A673 (cell line): ENCODE results near the gene PAGR1.

Experiments
- EZH2 ChIP-seq: fragments of 200-600 bp; sonication (generic); IDR thresholded peaks from 2 replicates; pipeline ENCODE4 v1.6.1; 2017; ENCODE audit warnings: borderline replicate concordance, low read depth, mild to moderate bottlenecking, mixed read lengths, antibody characterized with exemption, low read length; ENCODE audit not compliant: poor library complexity, severe bottlenecking
- TF ChIP-seq, protein P1 (sequence below): fragments of 300-800, 200-600 bp; sonication (generic); conservative IDR thresholded peaks from 2 replicates; pipeline ENCODE4 v1.5.1; 2017; ENCODE audit warnings: low read depth, mild to moderate bottlenecking, antibody characterized with exemption, low read length, moderate library complexity, mixed read lengths

- TF ChIP-seq, protein P1, sequence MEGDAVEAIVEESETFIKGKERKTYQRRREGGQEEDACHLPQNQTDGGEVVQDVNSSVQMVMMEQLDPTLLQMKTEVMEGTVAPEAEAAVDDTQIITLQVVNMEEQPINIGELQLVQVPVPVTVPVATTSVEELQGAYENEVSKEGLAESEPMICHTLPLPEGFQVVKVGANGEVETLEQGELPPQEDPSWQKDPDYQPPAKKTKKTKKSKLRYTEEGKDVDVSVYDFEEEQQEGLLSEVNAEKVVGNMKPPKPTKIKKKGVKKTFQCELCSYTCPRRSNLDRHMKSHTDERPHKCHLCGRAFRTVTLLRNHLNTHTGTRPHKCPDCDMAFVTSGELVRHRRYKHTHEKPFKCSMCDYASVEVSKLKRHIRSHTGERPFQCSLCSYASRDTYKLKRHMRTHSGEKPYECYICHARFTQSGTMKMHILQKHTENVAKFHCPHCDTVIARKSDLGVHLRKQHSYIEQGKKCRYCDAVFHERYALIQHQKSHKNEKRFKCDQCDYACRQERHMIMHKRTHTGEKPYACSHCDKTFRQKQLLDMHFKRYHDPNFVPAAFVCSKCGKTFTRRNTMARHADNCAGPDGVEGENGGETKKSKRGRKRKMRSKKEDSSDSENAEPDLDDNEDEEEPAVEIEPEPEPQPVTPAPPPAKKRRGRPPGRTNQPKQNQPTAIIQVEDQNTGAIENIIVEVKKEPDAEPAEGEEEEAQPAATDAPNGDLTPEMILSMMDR, result no peak
- TF ChIP-seq EZH2, result no peak
Measured at GRCh38 chr16:29845656-29846055, 29.7 kb downstream of the PAGR1 start.
